GM23338 (cell line): ENCODE measurements around the gene REL. TPM values are rescaled to one million over a fixed set of nuclear protein-coding genes. Genes with fewer than 3 reads are reported as not detected.

Experiments used
- ATAC-seq: fragments of 200-7000 bp; cut with Tn5 transposase; 3 replicates; pipeline ENCODE4 v1.9.1; 2020
- DNase-seq: peaks from one replicate; pipeline ENCODE4 v3.0.0-alpha.2; 2015; ENCODE audit warnings: low spot score
- H2AFZ ChIP-seq: fragments of 200-600 bp; sonication (generic); 2 replicates; pipeline ENCODE4 v1.8.0; 2016; ENCODE audit warnings: antibody characterized with exemption, mild to moderate bottlenecking, moderate library complexity
- H3F3A ChIP-seq: fragments of 200-600 bp; sonication (generic); replicated peaks from 2 replicates; pipeline ENCODE4 v1.8.0; 2017; ENCODE audit warnings: antibody characterized with exemption, mixed run types, low read depth
- H3K27ac ChIP-seq: fragments of 200-600 bp; sonication (generic); 2 replicates; pipeline ENCODE4 v1.6.1; 2016; ENCODE audit warnings: low read depth
- H3K27me3 ChIP-seq: fragments of 200-600 bp; sonication (generic); 2 replicates; pipeline ENCODE4 v1.8.0; 2016; ENCODE audit warnings: mild to moderate bottlenecking, mixed run types, moderate library complexity; ENCODE audit not compliant: insufficient read depth
- H3K36me3 ChIP-seq: fragments of 200-600 bp; sonication (generic); 2 replicates; pipeline ENCODE4 v1.8.0; 2016; ENCODE audit warnings: mild to moderate bottlenecking; ENCODE audit not compliant: insufficient read depth
- H3K4me1 ChIP-seq: fragments of 200-600 bp; sonication (generic); 2 replicates; pipeline ENCODE4 v1.8.0; 2016; ENCODE audit warnings: mild to moderate bottlenecking, moderate library complexity; ENCODE audit not compliant: insufficient read depth
- H3K4me2 ChIP-seq: fragments of 200-600 bp; sonication (generic); 2 replicates; pipeline ENCODE4 v1.7.1; 2017; ENCODE audit warnings: mixed run types
- H3K4me3 ChIP-seq: fragments of 200-600 bp; sonication (generic); 2 replicates; pipeline ENCODE4 v1.6.1; 2016; ENCODE audit warnings: mixed run types
- H3K79me2 ChIP-seq: fragments of 200-600 bp; sonication (generic); replicated peaks from 2 replicates; pipeline ENCODE4 v1.8.0; 2017; ENCODE audit warnings: mild to moderate bottlenecking; ENCODE audit not compliant: insufficient read depth
- H3K9me2 ChIP-seq: fragments of 200-600 bp; sonication (generic); 2 replicates; pipeline ENCODE4 v1.8.0; 2017; ENCODE audit not compliant: insufficient read depth
- H4K20me1 ChIP-seq: fragments of 200-600 bp; sonication (generic); replicated peaks from 2 replicates; pipeline ENCODE4 v1.8.0; 2017; ENCODE audit warnings: mild to moderate bottlenecking; ENCODE audit not compliant: insufficient read depth
- H3K27ac Mint-ChIP-seq: 2 replicates; pipeline ENCODE4 v1.8.0; 2020; ENCODE audit warnings: inconsistent platforms, mild to moderate bottlenecking, moderate library complexity, mixed read lengths
- H3K27me3 Mint-ChIP-seq: 3 replicates; pipeline ENCODE4 v1.8.0; 2022; ENCODE audit warnings: low read depth, mild to moderate bottlenecking, moderate library complexity, mixed read lengths, inconsistent platforms; ENCODE audit not compliant: insufficient read depth, poor library complexity
- H3K36me3 Mint-ChIP-seq: 3 replicates; pipeline ENCODE4 v1.8.0; 2021; ENCODE audit warnings: low read depth, mild to moderate bottlenecking, inconsistent platforms, moderate library complexity, mixed read lengths
- H3K4me1 Mint-ChIP-seq: 3 replicates; pipeline ENCODE4 v1.8.0; 2020; ENCODE audit warnings: mild to moderate bottlenecking, inconsistent platforms, mixed read lengths
- H3K4me3 Mint-ChIP-seq: 3 replicates; pipeline ENCODE4 v1.8.0; 2021; ENCODE audit warnings: moderate library complexity, mild to moderate bottlenecking, inconsistent platforms, mixed read lengths
- H3K9me3 Mint-ChIP-seq: 3 replicates; pipeline ENCODE4 v1.8.0; 2020; ENCODE audit warnings: moderate library complexity, mild to moderate bottlenecking, inconsistent platforms, mixed read lengths
- ETS1 ChIP-seq: IDR thresholded peaks from 2 replicates; pipeline ENCODE4 v1.6.1; 2016; ENCODE audit warnings: antibody characterized with exemption
- EZH2 ChIP-seq: fragments of 200-600 bp; sonication (generic); IDR thresholded peaks from one replicate; pipeline ENCODE4 v1.8.0; 2017; ENCODE audit warnings: antibody characterized with exemption, mild to moderate bottlenecking, low read depth; ENCODE audit not compliant: unreplicated experiment
- NANOG ChIP-seq: IDR thresholded peaks from 2 replicates; pipeline ENCODE4 v1.6.1; 2016; ENCODE audit warnings: antibody characterized with exemption, borderline replicate concordance
- POLR2AphosphoS5 ChIP-seq: IDR thresholded peaks from 2 replicates; pipeline ENCODE4 v1.6.1; 2016; ENCODE audit warnings: antibody characterized with exemption, low read depth
- REST ChIP-seq: IDR thresholded peaks from one replicate; pipeline ENCODE4 v1.6.1; 2018; ENCODE audit warnings: antibody characterized with exemption; ENCODE audit not compliant: unreplicated experiment
- STAT1 ChIP-seq: IDR thresholded peaks from one replicate; pipeline ENCODE4 v1.6.1; 2016; ENCODE audit warnings: antibody characterized with exemption; ENCODE audit not compliant: unreplicated experiment
- ZNF114 ChIP-seq: fragments of 250-450 bp; sonication (Bioruptor Pico); IDR thresholded peaks from 2 replicates; pipeline ENCODE4 v1.5.0; 2020; ENCODE audit warnings: mild to moderate bottlenecking, moderate library complexity
- ZNF331 ChIP-seq: fragments of 250-450 bp; sonication (Bioruptor Pico); IDR thresholded peaks from 2 replicates; pipeline ENCODE4 v1.5.0; 2020; ENCODE audit warnings: low read depth, mild to moderate bottlenecking, moderate library complexity
- ZNF462 ChIP-seq: fragments of 250-450 bp; sonication (Bioruptor Pico); IDR thresholded peaks from 2 replicates; pipeline ENCODE4 v1.5.0; 2020; ENCODE audit warnings: mild to moderate bottlenecking, moderate library complexity
- polyA plus RNA-seq: library from polyadenylated mRNA; unstranded; fragments of >200 nt; fragmentation: Nextera tagmentation; extraction: Ambion mirVana; gene quantifications from 2 replicates; pipeline ENCODE4 v1.2.1, GENCODE V29; 2016
- total RNA-seq: library from RNA; depleted of rRNA; stranded (reverse); fragments of >200 nt; shearing (Covaris generic); gene quantifications from 2 replicates; pipeline ENCODE4 v1.2.3, GENCODE V29; 2014

The REL gene
- total and polyA plus RNA-seq, 2 experiments from 2014 or later: 4.1 to 8.0 TPM

GRCh38 chr2:60844105-60844504, 37.3 kb upstream of the REL start (continued):
- TF ChIP-seq ZNF462 (CRISPR knock-in tag) (no peak), STAT1 (no peak), ETS1 (no peak), EZH2 (no peak)

GRCh38 chr2:60847854-60848253, 33.5 kb upstream of the REL start:
- H3K4me1 Mint-ChIP-seq: no peaks in the 10 kb centered on the region; the same call in 2 of the 3 replicates
- Histone ChIP-seq H4K20me1 (no peaks in the 10 kb centered on the region), H2AFZ (no peak overlapping the region), H3K27me3 (no peaks in the 10 kb centered on the region), H3K36me3 (no peaks in the 10 kb centered on the region), H3K4me2 (no peak overlapping the region), H3K79me2 (no peaks in the 10 kb centered on the region), H3K27ac (no peak overlapping the region), H3K9me2 (no peaks in the 10 kb centered on the region), H3K4me3 (no peak overlapping the region), H3F3A (no peaks in the 10 kb centered on the region), H3K4me1 (no peaks in the 10 kb centered on the region)
- no peaks in the 10 kb centered on the region; the same call in 2 of the 3 replicates for H3K9me3 Mint-ChIP-seq
- no peaks in the 10 kb centered on the region for H3K36me3 Mint-ChIP-seq
- ATAC-seq (no peak), DNase-seq (no peak)
- no peak overlapping the region for H3K27ac Mint-ChIP-seq
- H3K27me3 Mint-ChIP-seq: peaks cover 15% of the 10 kb centered on the region
- no peak overlapping the region for H3K4me3 Mint-ChIP-seq
- no peak for TF ChIP-seq REST
- no peak for TF ChIP-seq POLR2AphosphoS5
- no peak for TF ChIP-seq ZNF114 (CRISPR knock-in tag)
- TF ChIP-seq ZNF331 (CRISPR knock-in tag): no peak
- no peak for TF ChIP-seq NANOG
